Neural cell (in vitro differentiated cells): ENCODE results near the gene FBXO46. TPM values are rescaled to one million over a fixed set of nuclear protein-coding genes. Genes with fewer than 3 reads are reported as not detected.
"Not testable (repeated sequence)": the region's sequence is repeated elsewhere in the genome, so short reads cannot be mapped to it uniquely, and the experiment has no call there.

Source experiments
- H2AFZ ChIP-seq: fragments of 200-600, 300-800 bp; sonication (generic), shearing (Covaris generic); 2 replicates; pipeline ENCODE4 v1.6.0; 2014; ENCODE audit warnings: low read depth, mild to moderate bottlenecking, antibody characterized with exemption, low read length, moderate library complexity
- H3F3A ChIP-seq: fragments of 200-600 bp; shearing (Covaris generic); 2 replicates; pipeline ENCODE4 v1.6.1; 2016; ENCODE audit warnings: mild to moderate bottlenecking, moderate library complexity, mixed read lengths, antibody characterized with exemption, low read length; ENCODE audit not compliant: insufficient read depth, poor library complexity, severe bottlenecking
- H3K27ac ChIP-seq: fragments of 200-600, 300-800 bp; sonication (generic), shearing (Covaris generic); 2 replicates; pipeline ENCODE4 v1.5.1; 2014; ENCODE audit warnings: mild to moderate bottlenecking, low read length, moderate library complexity
- H3K27me3 ChIP-seq: fragments of 300-800, 200-600 bp; sonication (generic), shearing (Covaris generic); 2 replicates; pipeline ENCODE4 v1.6.0; 2014; ENCODE audit warnings: mild to moderate bottlenecking, low read depth, low read length, moderate library complexity; ENCODE audit not compliant: insufficient read depth
- H3K36me3 ChIP-seq: fragments of 300-800, 200-600 bp; sonication (generic), shearing (Covaris generic); 2 replicates; pipeline ENCODE4 v1.5.1; 2014; ENCODE audit warnings: mild to moderate bottlenecking, antibody characterized with exemption, low read length, moderate library complexity; ENCODE audit not compliant: insufficient read depth
- H3K4me2 ChIP-seq: fragments of 300-800, 200-600 bp; sonication (generic), shearing (Covaris generic); 2 replicates; pipeline ENCODE4 v1.6.0; 2014; ENCODE audit warnings: mild to moderate bottlenecking, low read length
- H3K4me3 ChIP-seq: fragments of 300-800, 200-600 bp; sonication (generic), shearing (Covaris generic); 2 replicates; pipeline ENCODE4 v1.5.1; 2014; ENCODE audit warnings: mild to moderate bottlenecking, low read length, moderate library complexity
- H3K79me2 ChIP-seq: fragments of 200-600 bp; shearing (Covaris generic); replicated peaks from 2 replicates; pipeline ENCODE4 v1.6.0; 2014; ENCODE audit warnings: mild to moderate bottlenecking, low read length, moderate library complexity; ENCODE audit not compliant: insufficient read depth
- H3K9ac ChIP-seq: fragments of 300-800, 200-600 bp; sonication (generic), shearing (Covaris generic); 2 replicates; pipeline ENCODE4 v1.6.1; 2016; ENCODE audit warnings: mild to moderate bottlenecking, low read length, mixed read lengths
- H3K9me2 ChIP-seq: fragments of 200-600 bp; shearing (Covaris generic); 2 replicates; pipeline ENCODE4 v1.6.1; 2016; ENCODE audit warnings: mild to moderate bottlenecking, low read length, mixed read lengths; ENCODE audit not compliant: insufficient read depth
- H3K9me3 ChIP-seq: fragments of 200-600, 300-800 bp; sonication (generic), shearing (Covaris generic); 2 replicates; pipeline ENCODE4 v1.6.1; 2016; ENCODE audit warnings: mild to moderate bottlenecking, mixed run types, low read length, moderate library complexity, mixed read lengths
- H4K20me1 ChIP-seq: fragments of 200-600 bp; shearing (Covaris generic); 2 replicates; pipeline ENCODE4 v1.6.1; 2016; ENCODE audit warnings: mild to moderate bottlenecking, mixed run types; ENCODE audit not compliant: insufficient read depth
- CTCF ChIP-seq: fragments of 450-650 bp; IDR thresholded peaks from 2 replicates; pipeline ENCODE4 v1.5.1; 2014; ENCODE audit warnings: antibody characterized with exemption, mild to moderate bottlenecking, moderate library complexity; ENCODE audit not compliant: poor library complexity, severe bottlenecking
- EP300 ChIP-seq: fragments of 450-650 bp; conservative IDR thresholded peaks from 2 replicates; pipeline ENCODE4 v1.6.1; 2014; ENCODE audit warnings: antibody characterized with exemption, mild to moderate bottlenecking, moderate library complexity; ENCODE audit not compliant: poor library complexity, severe bottlenecking
- EZH2 ChIP-seq: fragments of 200-600, 300-800 bp; shearing (Covaris generic), sonication (generic); IDR thresholded peaks from 2 replicates; pipeline ENCODE4 v1.6.1; 2014; ENCODE audit warnings: antibody characterized with exemption, low read length, borderline replicate concordance, mild to moderate bottlenecking; ENCODE audit not compliant: insufficient read depth, poor library complexity, severe bottlenecking
- MXI1 ChIP-seq: fragments of 450-650 bp; conservative IDR thresholded peaks from 2 replicates; pipeline ENCODE4 v1.6.1; 2014; ENCODE audit warnings: antibody characterized with exemption, mild to moderate bottlenecking; ENCODE audit not compliant: poor library complexity, severe bottlenecking
- POLR2AphosphoS5 ChIP-seq: IDR thresholded peaks from 2 replicates; pipeline ENCODE4 v1.6.1; 2012
- RAD21 ChIP-seq: fragments of 450-650 bp; conservative IDR thresholded peaks from 2 replicates; pipeline ENCODE4 v1.6.1; 2014; ENCODE audit warnings: antibody characterized with exemption, mild to moderate bottlenecking, moderate library complexity
- REST ChIP-seq: IDR thresholded peaks from 2 replicates; pipeline ENCODE4 v1.6.1; 2012; ENCODE audit warnings: borderline replicate concordance
- SMC3 ChIP-seq: fragments of 450-650 bp; conservative IDR thresholded peaks from 2 replicates; pipeline ENCODE4 v1.6.1; 2014; ENCODE audit warnings: antibody characterized with exemption, mild to moderate bottlenecking, moderate library complexity; ENCODE audit not compliant: poor library complexity
- TAF1 ChIP-seq: IDR thresholded peaks from 2 replicates; pipeline ENCODE4 v1.6.1; 2012; ENCODE audit warnings: low read depth
- polyA plus RNA-seq: library from polyadenylated mRNA; depleted of rRNA; stranded (reverse); fragments of >200 nt; gene quantifications from 2 replicates; pipeline ENCODE4 v1.2.3, GENCODE V29; 2014

Gene FBXO46
- polyA plus RNA-seq, 1 donor from 2014 or later = 12.5 TPM

GRCh38 chr19:45691516-45692186, 39.0 kb downstream of the FBXO46 start, which contains the start of gene SNRPD2:
TSS of gene SNRPD2 (minus strand) at chr19:45691953. CDS start at chr19:45691888, 65 bp downstream.
- H3K79me2 ChIP-seq = peaks cover 12% of the 10 kb centered on the region
- TF ChIP-seq EZH2 (no peak), REST (peak; percentile 73), EP300 (peak; percentile 21), RAD21 (peak; percentile 45), MXI1 (peak; percentile 98), POLR2AphosphoS5 (peak; percentile 99)
- H4K20me1 ChIP-seq = no peaks in the 10 kb centered on the region
- H3K36me3 ChIP-seq = no peaks in the 10 kb centered on the region
- H3K4me3 ChIP-seq = peak within 1 kb of the TSS; percentile 92
- H3K27ac ChIP-seq = peak within 1 kb of the TSS; percentile 87
- H3F3A ChIP-seq = no peaks in the 10 kb centered on the region
- H3K4me2 ChIP-seq = peak within 1 kb of the TSS; percentile 93
- no peaks in the 10 kb centered on the region for H3K9me2 ChIP-seq
- no peaks in the 10 kb centered on the region for H3K27me3 ChIP-seq
- H2AFZ ChIP-seq = peak within 1 kb of the TSS; percentile 83
- peak within 1 kb of the TSS; percentile 88 for H3K9ac ChIP-seq
- H3K9me3 ChIP-seq = no peaks in the 10 kb centered on the region

GRCh38 chr19:45687599-45687998, 43.1 kb downstream of the FBXO46 start:
- no peaks in the 10 kb centered on the region for H3F3A ChIP-seq
- H3K27ac ChIP-seq = no peak overlapping the region
- no peak overlapping the region for H3K9ac ChIP-seq
- no peaks in the 10 kb centered on the region for H3K27me3 ChIP-seq
- no peak overlapping the region for H3K4me3 ChIP-seq
- H3K36me3 ChIP-seq = no peaks in the 10 kb centered on the region
- H3K79me2 ChIP-seq = peaks cover 12% of the 10 kb centered on the region
- H3K9me2 ChIP-seq = no peaks in the 10 kb centered on the region
- H4K20me1 ChIP-seq = no peaks in the 10 kb centered on the region
- TF ChIP-seq EZH2 = no peak
- TF ChIP-seq EP300 = no peak
- TF ChIP-seq POLR2AphosphoS5 = no peak
- no peak for TF ChIP-seq MXI1
- no peak for TF ChIP-seq SMC3
- TF ChIP-seq REST = no peak
- TF ChIP-seq RAD21 = no peak
- TF ChIP-seq CTCF = no peak
- no peak for TF ChIP-seq TAF1
- H3K4me2 ChIP-seq = no peak overlapping the region
- H2AFZ ChIP-seq = no peak overlapping the region
- no peaks in the 10 kb centered on the region for H3K9me3 ChIP-seq

- not testable (repeated sequence) for H3K9me2 ChIP-seq, H3K27ac ChIP-seq, H4K20me1 ChIP-seq, H3K36me3 ChIP-seq, H3K79me2 ChIP-seq, H3F3A ChIP-seq, H3K9ac ChIP-seq, H3K4me3 ChIP-seq, H3K9me3 ChIP-seq, H3K4me2 ChIP-seq, H2AFZ ChIP-seq, H3K27me3 ChIP-seq
Measured at GRCh38 chr19:45685045-45685444, 45.7 kb downstream of the FBXO46 start.
